Lower leg skin (tissue), 4 donors: ENCODE measurements around the gene MRPL16. TPM values are rescaled to one million over a fixed set of nuclear protein-coding genes. Genes with fewer than 3 reads are reported as not detected.

ENCODE experiments used
- DNase-seq, 2 donors: peaks; one replicate each; pipeline ENCODE4 v3.0.0-alpha.2; 2019; ENCODE audit warnings: low spot score in 2 of 2
- H3K4me3 ChIP-seq: fragments of 200-600 bp; sonication (generic); 2 replicates; pipeline ENCODE4 v1.5.1; 2017; ENCODE audit warnings: mild to moderate bottlenecking, low read depth; ENCODE audit not compliant: poor library complexity, severe bottlenecking
- CTCF ChIP-seq, 3 donors: fragments of 450-650 bp; IDR thresholded peaks; one replicate each; pipeline ENCODE4 v1.5.1; 2016; ENCODE audit warnings: antibody characterized with exemption in 3 of 3, mild to moderate bottlenecking in 3 of 3, moderate library complexity in 2 of 3
- POLR2A ChIP-seq, 2 donors: fragments of 450-650 bp; IDR thresholded peaks; one replicate each; pipeline ENCODE4 v1.6.1; 2016 to 2017; ENCODE audit warnings: antibody characterized with exemption in 2 of 2, mild to moderate bottlenecking in 1 of 2, moderate library complexity in 1 of 2
- WGBS, 2 donors: methylation state at CpG; one replicate each; pipeline ENCODE4 v1.1.5; 2018; 5-methylcytosine and 5-hydroxymethylcytosine counted together
- intact Hi-C: fragments of 100-400 bp; cut with DNase I; formaldehyde crosslinking; loops from one replicate; pipeline ENCODE4 v1.15.0; 2023; ENCODE audit warnings: low total_unique reads
- total RNA-seq, 4 donors: library from RNA; depleted of rRNA; stranded (reverse); fragments of >200 nt; gene quantifications; one replicate each; pipeline ENCODE4 v1.1.0, GENCODE V29; 2016

MRPL16 gene
- total RNA-seq, 4 donors from 2014 or later, result 21.4 to 35.6 (median 28.8) TPM

- intact Hi-C loops, result no loop called here
- H3K4me3 ChIP-seq, result no peak overlapping the region
- WGBS, 2 donors, result 85 to 88% methylated on average over 4 of the region's 4 CpGs
- no peak for TF ChIP-seq POLR2A (IDR thresholded peaks at IDR 0.05)
- no peak for TF ChIP-seq CTCF (IDR thresholded peaks at IDR 0.05)
- DNase-seq, result no peak
Observed at GRCh38 chr11:59783632-59784090, 26.9 kb downstream of the MRPL16 start.

- no peak overlapping the region for H3K4me3 ChIP-seq
- 76 to 81% methylated on average over 2 of the region's 2 CpGs for WGBS, 2 donors
- no peak for DNase-seq
- no peak for TF ChIP-seq CTCF (IDR thresholded peaks at IDR 0.05)
- TF ChIP-seq POLR2A (IDR thresholded peaks at IDR 0.05), result no peak
- intact Hi-C loops, result no loop called here
Observed at GRCh38 chr11:59782080-59782479, 28.5 kb downstream of the MRPL16 start.

GRCh38 chr11:59779487-59779886 lies 31.1 kb downstream of the MRPL16 start:
- H3K4me3 ChIP-seq, result no peak overlapping the region
- WGBS, 2 donors, result 22 to 37% methylated on average over 1 of the region's 1 CpG
- intact Hi-C loops, result no loop called here
- TF ChIP-seq POLR2A (IDR thresholded peaks at IDR 0.05) (no peak), CTCF (IDR thresholded peaks at IDR 0.05) (no peak)
- no peak for DNase-seq

- WGBS, 2 donors, result 85 to 96% methylated on average over 2 of the region's 2 CpGs
- H3K4me3 ChIP-seq, result no peak overlapping the region
- intact Hi-C loops, result no loop called here
- TF ChIP-seq POLR2A (IDR thresholded peaks at IDR 0.05), result no peak
- no peak for TF ChIP-seq CTCF (IDR thresholded peaks at IDR 0.05)
- DNase-seq, result no peak
Observed at GRCh38 chr11:59778122-59778521, 32.5 kb downstream of the MRPL16 start.

GRCh38 chr11:59777104-59777503 lies 33.5 kb downstream of the MRPL16 start:
- WGBS, 2 donors, result 90 to 91% methylated on average over 5 of the region's 5 CpGs
- H3K4me3 ChIP-seq, result no peak overlapping the region
- DNase-seq, result no peak
- TF ChIP-seq POLR2A (IDR thresholded peaks at IDR 0.05) (no peak), CTCF (IDR thresholded peaks at IDR 0.05) (no peak)
- intact Hi-C loops, result no loop called here
